DOHH2 (cell line): ENCODE measurements around the gene PROX2.

Source experiments
- CTCF ChIP-seq: fragments of 200-600 bp; sonication (generic); IDR thresholded peaks from one replicate; pipeline ENCODE4 v1.5.1; 2014; ENCODE audit warnings: antibody characterized with exemption, mild to moderate bottlenecking, low read depth, low read length; ENCODE audit not compliant: poor library complexity, severe bottlenecking
- EZH2phosphoT487 ChIP-seq: fragments of 200-600 bp; sonication (generic); IDR thresholded peaks from 2 replicates; pipeline ENCODE4 v1.6.1; 2017; ENCODE audit warnings: borderline replicate concordance, mild to moderate bottlenecking, antibody characterized with exemption, low read length, moderate library complexity, mixed read lengths

GRCh38 chr14:74917646-74918081 lies 41.7 kb upstream of the PROX2 start:
- TF ChIP-seq CTCF (no peak), EZH2phosphoT487 (no peak)
